Natural killer cell (primary cell): Measurements from ENCODE around the gene EPHA4. TPM values are rescaled to one million over a fixed set of nuclear protein-coding genes. Genes with fewer than 3 reads are reported as not detected.
A peak's percentile ranks its signal among the peaks of the same experiment; 100 is the strongest.

ENCODE experiments used
- ATAC-seq, 3 donors: fragments of 150-1000 bp in 2 of 3; fragments of 200-7000 bp in 1 of 3; cut with Tn5 transposase; 1 replicate in 1 of 3; 2 replicates in 2 of 3; pipeline ENCODE4 v1.10.0; 2021; ENCODE audit warnings: mild to moderate bottlenecking in 2 of 3, moderate library complexity in 2 of 3
- DNase-seq, 2 donors: peaks; one replicate each; pipeline versions ENCODE4 v3.0.0 to v3.0.0-alpha.2; 2013 to 2021; ENCODE audit warnings: mixed read lengths in 1 of 2
- H3K27ac ChIP-seq: one replicate; pipeline ENCODE4 v1.5.1; 2013; ENCODE audit warnings: mild to moderate bottlenecking, low read length
- H3K27me3 ChIP-seq: one replicate; pipeline ENCODE4 v1.6.1; 2013; ENCODE audit warnings: low read length; ENCODE audit not compliant: control insufficient read depth, insufficient read depth
- H3K36me3 ChIP-seq: one replicate; pipeline ENCODE4 v1.6.1; 2013; ENCODE audit warnings: low read length; ENCODE audit not compliant: control insufficient read depth, insufficient read depth
- H3K4me1 ChIP-seq: one replicate; pipeline ENCODE4 v1.6.1; 2013; ENCODE audit warnings: low read length; ENCODE audit not compliant: control insufficient read depth, insufficient read depth
- H3K4me3 ChIP-seq: one replicate; pipeline ENCODE4 v1.5.1; 2013; ENCODE audit warnings: low read length
- H3K9me3 ChIP-seq: one replicate; pipeline ENCODE4 v1.6.1; 2013; ENCODE audit warnings: low read length; ENCODE audit not compliant: control insufficient read depth, insufficient read depth
- H3K27ac Mint-ChIP-seq, 2 donors: one replicate each; pipeline ENCODE4 v1.8.0; 2022; ENCODE audit warnings: mild to moderate bottlenecking in 2 of 2, mixed read lengths in 2 of 2, moderate library complexity in 1 of 2
- H3K27me3 Mint-ChIP-seq, 2 donors: one replicate each; pipeline ENCODE4 v1.8.0; 2022; ENCODE audit warnings: low read depth in 2 of 2, mixed read lengths in 2 of 2
- H3K36me3 Mint-ChIP-seq: one replicate; pipeline ENCODE4 v1.8.0; 2022; ENCODE audit warnings: mixed read lengths
- H3K4me1 Mint-ChIP-seq, 2 donors: one replicate each; pipeline ENCODE4 v1.8.0; 2022; ENCODE audit warnings: mixed read lengths in 2 of 2
- H3K4me3 Mint-ChIP-seq: one replicate; pipeline ENCODE4 v1.8.0; 2022; ENCODE audit warnings: mild to moderate bottlenecking, moderate library complexity, mixed read lengths
- H3K9me3 Mint-ChIP-seq, 2 donors: one replicate each; pipeline ENCODE4 v1.8.0; 2022; ENCODE audit warnings: mixed read lengths in 2 of 2
- CTCF ChIP-seq: fragments of 200-600 bp; IDR thresholded peaks from one replicate; pipeline ENCODE4 v1.8.0; 2022; ENCODE audit warnings: antibody characterized with exemption
- WGBS: methylation state at CpG from one replicate; pipeline ENCODE4 v1.1.7; 2013; ENCODE audit warnings: missing lambda C conversion rate; ENCODE audit not compliant: insufficient coverage; 5-methylcytosine and 5-hydroxymethylcytosine counted together
- intact Hi-C: fragments of 100-400 bp; cut with micrococcal nuclease; formaldehyde crosslinking; loops from one replicate; pipeline ENCODE4 v1.14.2; 2022
- total RNA-seq, 4 donors: library from RNA; stranded (reverse); fragments of 120-200 nt in 1 of 4; gene quantifications; one replicate each; pipeline versions ENCODE4 v1.2.3 to v1.2.4, GENCODE V29; 2013 to 2022

EPHA4 gene
- total RNA-seq, 3 donors from 2014 or later (not counting 1 experiment from before 2014, with no cell fraction given) = 27.2 to 48.6 (median 44.7) TPM

- Mint-ChIP-seq H3K4me1 (peaks cover 0 to 5% of the 10 kb centered on the region in 2 donors), H3K27ac (no peak overlapping the region), H3K27me3 (no peaks in the 10 kb centered on the region), H3K36me3 (no peaks in the 10 kb centered on the region), H3K9me3 (no peaks in the 10 kb centered on the region), H3K4me3 (no peak overlapping the region)
- Histone ChIP-seq H3K27me3 (no peaks in the 10 kb centered on the region), H3K9me3 (no peaks in the 10 kb centered on the region), H3K36me3 (no peaks in the 10 kb centered on the region), H3K4me1 (peaks cover 44% of the 10 kb centered on the region), H3K4me3 (peak overlapping the region; percentile 32), H3K27ac (peak overlapping the region; percentile 99)
- DNase-seq (peak; percentile 74 to 90), ATAC-seq (peak; percentile 71 to 87 (median 77))
- intact Hi-C loops = loop anchor here (1.0 to 2.0 kb wide), 4 partner anchors 12 to 111 kb away; partner anchors contain the start of gene EPHA4
- 1% methylated on average over 4 of the region's 5 CpGs for WGBS
- no peak for TF ChIP-seq CTCF
These were observed 54.4 kb downstream of the EPHA4 start for GRCh38 chr2:221517696-221518151.

GRCh38 chr2:221517146-221517695 lies 54.9 kb downstream of the EPHA4 start:
- no peak for DNase-seq
- H3K9me3 ChIP-seq = no peaks in the 10 kb centered on the region
- no peak overlapping the region for H3K4me3 ChIP-seq
- H3K4me1 ChIP-seq = peaks cover 44% of the 10 kb centered on the region
- Mint-ChIP-seq H3K4me1 (peaks cover 0 to 10% of the 10 kb centered on the region in 2 donors), H3K27ac (no peak overlapping the region), H3K27me3 (no peaks in the 10 kb centered on the region), H3K9me3 (no peaks in the 10 kb centered on the region), H3K36me3 (no peaks in the 10 kb centered on the region), H3K4me3 (no peak overlapping the region)
- ATAC-seq = peak in 1 of 3 donors; percentile 5
- peak overlapping the region; percentile 99 for H3K27ac ChIP-seq
- no peaks in the 10 kb centered on the region for H3K27me3 ChIP-seq
- no peaks in the 10 kb centered on the region for H3K36me3 ChIP-seq
- no peak for TF ChIP-seq CTCF
- 56% methylated on average over 4 of the region's 4 CpGs for WGBS
- intact Hi-C loops = loop anchor here (1.0 to 2.0 kb wide), 2 partner anchors 52 to 110 kb away; no protein-coding TSS in a partner anchor

GRCh38 chr2:221515864-221516263 lies 56.2 kb downstream of the EPHA4 start:
- no peak for TF ChIP-seq CTCF
- Histone ChIP-seq H3K27me3 (no peaks in the 10 kb centered on the region), H3K4me3 (no peak overlapping the region), H3K4me1 (peaks cover 41% of the 10 kb centered on the region), H3K27ac (no peak overlapping the region), H3K36me3 (no peaks in the 10 kb centered on the region), H3K9me3 (no peaks in the 10 kb centered on the region)
- Mint-ChIP-seq H3K36me3 (peaks cover 9% of the 10 kb centered on the region), H3K9me3 (peaks cover 0 to 2% of the 10 kb centered on the region in 2 donors), H3K4me1 (peaks cover 5 to 15% of the 10 kb centered on the region in 2 donors), H3K4me3 (no peak overlapping the region), H3K27ac (no peak overlapping the region), H3K27me3 (no peaks in the 10 kb centered on the region)
- intact Hi-C loops = loop anchor here (2.0 kb wide), 1 partner anchor 109 kb away; no protein-coding TSS in a partner anchor
- DNase-seq = no peak
- ATAC-seq = no peak
- no CpG with 5 or more reads among the region's 1 CpG for WGBS
